PC-9 (cell line): ENCODE results near the gene CDC42EP1.

Experiments used
- EZH2 ChIP-seq: fragments of 200-600 bp; sonication (generic); IDR thresholded peaks from 2 replicates; pipeline ENCODE4 v1.8.0; 2017; ENCODE audit warnings: antibody characterized with exemption, low read depth
- TF ChIP-seq, protein P1 (sequence below): fragments of 200-600 bp; sonication (generic); conservative IDR thresholded peaks from 2 replicates; pipeline ENCODE4 v1.6.1; 2017; ENCODE audit warnings: mixed run types, antibody characterized with exemption, mild to moderate bottlenecking, moderate library complexity

DNA sequence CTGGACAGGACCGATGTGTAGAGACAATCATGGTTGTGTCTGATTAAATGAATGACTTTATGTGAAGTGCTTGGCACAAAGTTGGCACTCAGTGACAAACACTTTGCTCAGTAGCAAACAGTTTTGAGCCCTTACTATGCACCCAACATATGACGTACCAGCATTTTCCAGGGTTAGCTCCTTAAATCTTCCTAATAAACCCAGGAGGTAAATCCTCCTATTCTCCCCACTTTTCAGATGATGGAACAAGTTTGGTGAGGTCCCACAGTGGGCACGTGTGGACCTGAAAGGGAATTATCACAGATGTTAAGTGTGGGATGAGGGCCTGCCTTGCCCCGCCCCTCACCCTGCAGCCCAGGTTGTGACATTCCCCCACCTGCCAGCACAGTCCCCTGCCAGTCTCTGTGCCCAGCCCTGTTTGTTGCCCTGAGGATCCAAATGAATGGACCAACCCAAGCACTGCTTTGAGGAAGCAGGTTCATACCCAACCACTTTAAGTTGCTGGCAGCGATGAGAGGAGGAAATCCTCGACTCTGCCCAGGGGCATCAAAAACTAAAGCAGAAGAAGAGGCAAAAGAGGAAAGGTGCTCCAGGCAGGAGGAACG is 34.4 kb upstream of the CDC42EP1 start:
- TF ChIP-seq, protein P1, sequence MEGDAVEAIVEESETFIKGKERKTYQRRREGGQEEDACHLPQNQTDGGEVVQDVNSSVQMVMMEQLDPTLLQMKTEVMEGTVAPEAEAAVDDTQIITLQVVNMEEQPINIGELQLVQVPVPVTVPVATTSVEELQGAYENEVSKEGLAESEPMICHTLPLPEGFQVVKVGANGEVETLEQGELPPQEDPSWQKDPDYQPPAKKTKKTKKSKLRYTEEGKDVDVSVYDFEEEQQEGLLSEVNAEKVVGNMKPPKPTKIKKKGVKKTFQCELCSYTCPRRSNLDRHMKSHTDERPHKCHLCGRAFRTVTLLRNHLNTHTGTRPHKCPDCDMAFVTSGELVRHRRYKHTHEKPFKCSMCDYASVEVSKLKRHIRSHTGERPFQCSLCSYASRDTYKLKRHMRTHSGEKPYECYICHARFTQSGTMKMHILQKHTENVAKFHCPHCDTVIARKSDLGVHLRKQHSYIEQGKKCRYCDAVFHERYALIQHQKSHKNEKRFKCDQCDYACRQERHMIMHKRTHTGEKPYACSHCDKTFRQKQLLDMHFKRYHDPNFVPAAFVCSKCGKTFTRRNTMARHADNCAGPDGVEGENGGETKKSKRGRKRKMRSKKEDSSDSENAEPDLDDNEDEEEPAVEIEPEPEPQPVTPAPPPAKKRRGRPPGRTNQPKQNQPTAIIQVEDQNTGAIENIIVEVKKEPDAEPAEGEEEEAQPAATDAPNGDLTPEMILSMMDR, result no peak
- no peak for TF ChIP-seq EZH2
